Adrenal gland (tissue), 5 donors: ENCODE measurements around the gene NEBL.

Source experiments
- CTCF ChIP-seq, 6 experiments: fragments of 450-650 bp in 4 of 6; fragments of 200-600 bp in 2 of 6; sonication (generic) in 1 of 6; IDR thresholded peaks; 1 replicate in 5 of 6; 2 replicates in 1 of 6; pipeline versions ENCODE4 v1.5.1 to v1.8.0; 2016 to 2021; ENCODE audit warnings: antibody characterized with exemption in 6 of 6, mild to moderate bottlenecking in 2 of 6, moderate library complexity in 1 of 6
- POLR2A ChIP-seq, 2 donors: fragments of 450-650 bp; IDR thresholded peaks; one replicate each; pipeline ENCODE4 v1.6.1; 2017; ENCODE audit warnings: antibody characterized with exemption in 2 of 2, mild to moderate bottlenecking in 2 of 2, moderate library complexity in 1 of 2
- donor health status: DM: no; HTN: no; CAD: no.

GRCh38 chr10:20744821-20745220 is 152.3 kb downstream of the NEBL start:
- TF ChIP-seq POLR2A (IDR thresholded peaks at IDR 0.05) = no peak
- no peak for TF ChIP-seq CTCF (IDR thresholded peaks at IDR 0.05)
